Stimulated activated CD4-positive, alpha-beta T cell treated with anti-CD3 and anti-CD28 coated beads, Interleukin-4, amount 100 ng/mL, for 1 hour (primary cell): ENCODE measurements around the gene MICAL1.
A peak's percentile ranks its signal among the peaks of the same experiment; 100 is the strongest.
"Not testable (repeated sequence)": the region's sequence is repeated elsewhere in the genome, so short reads cannot be mapped to it uniquely, and the experiment has no call there.

ENCODE experiments used
- DNase-seq: peaks from one replicate; pipeline ENCODE4 v3.0.0-alpha.2; 2020

The MICAL1 gene

GRCh38 chr6:109477725-109478124, 22.2 kb upstream of the MICAL1 start:
- no peak for DNase-seq

DNA sequence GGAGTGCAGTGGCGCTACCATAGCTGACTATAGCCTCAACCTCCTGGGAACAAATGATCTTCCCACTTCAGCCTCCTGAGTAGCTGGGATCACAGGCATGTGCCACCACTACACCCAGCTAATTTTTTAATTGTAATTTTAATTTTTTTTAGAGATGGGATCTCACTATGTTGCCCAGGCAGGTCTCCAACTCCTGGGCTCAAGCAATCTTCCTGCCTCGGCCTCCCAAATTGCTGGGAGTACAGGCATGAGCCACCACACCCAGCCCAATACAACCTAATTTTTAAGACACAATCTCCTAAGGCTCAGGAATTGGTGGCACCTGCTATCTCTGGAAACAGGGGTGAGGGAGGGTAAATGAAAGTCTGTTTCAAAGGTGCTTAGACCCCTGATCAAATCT, 21.6 kb upstream of the MICAL1 start:
- no peak for DNase-seq

DNA sequence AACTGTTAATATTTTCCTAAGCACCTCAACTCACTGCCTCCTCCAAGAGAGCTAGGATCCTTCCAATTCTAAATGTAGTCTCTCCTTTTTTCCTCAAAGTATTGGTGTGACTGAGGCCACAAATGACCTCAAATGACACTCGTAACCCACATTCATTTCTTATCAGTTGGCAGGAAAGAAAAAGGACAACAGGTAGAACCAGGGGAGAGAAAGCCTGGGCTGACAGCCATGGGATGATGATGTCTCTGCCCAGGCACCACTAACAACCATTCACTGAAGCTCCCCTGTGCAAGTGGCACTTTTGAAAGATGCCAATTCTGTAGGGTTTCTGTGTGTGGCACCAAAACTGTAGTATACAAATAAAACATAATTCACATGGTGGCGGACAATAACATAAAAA, 20.1 kb upstream of the MICAL1 start:
- no peak for DNase-seq

DNA sequence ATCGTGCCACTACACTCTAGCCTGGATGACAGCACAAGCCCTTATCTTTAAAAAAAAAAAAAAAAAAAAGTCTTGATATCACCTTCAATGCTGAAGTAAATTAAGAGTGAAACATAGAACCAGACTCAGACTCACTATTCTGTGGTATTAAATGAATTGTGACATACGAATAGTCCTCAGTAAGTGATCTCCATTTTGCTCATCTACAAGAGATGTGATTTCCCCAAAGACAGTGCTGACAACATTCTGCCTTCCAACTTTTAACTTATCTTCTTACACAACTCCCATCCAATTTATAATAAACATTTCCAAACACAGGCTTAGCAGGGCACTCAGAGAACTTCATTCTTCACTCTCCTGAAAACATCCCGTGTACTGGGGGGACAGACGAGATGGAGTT, 19.4 kb upstream of the MICAL1 start:
- DNase-seq, result no peak

DNA sequence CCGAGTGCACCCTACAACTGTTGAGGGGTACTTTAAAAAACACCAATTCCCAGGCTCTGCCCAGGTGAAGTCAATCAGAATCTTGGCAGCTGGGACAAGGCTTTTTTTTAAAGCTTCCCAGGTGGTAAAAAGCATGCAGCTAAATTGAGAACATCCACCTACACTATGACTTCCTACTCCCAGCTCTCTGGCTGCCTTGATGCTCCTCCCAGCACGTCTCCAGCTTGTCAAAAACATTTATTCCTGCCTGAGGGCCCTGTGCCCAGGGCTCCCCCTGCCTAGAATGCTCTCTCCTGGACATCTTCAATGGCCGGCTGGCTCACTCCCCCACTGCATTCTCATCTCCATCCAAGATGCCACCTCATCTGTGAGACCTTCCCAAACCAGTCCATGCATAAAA, 17.5 kb upstream of the MICAL1 start:
- no peak for DNase-seq

DNA sequence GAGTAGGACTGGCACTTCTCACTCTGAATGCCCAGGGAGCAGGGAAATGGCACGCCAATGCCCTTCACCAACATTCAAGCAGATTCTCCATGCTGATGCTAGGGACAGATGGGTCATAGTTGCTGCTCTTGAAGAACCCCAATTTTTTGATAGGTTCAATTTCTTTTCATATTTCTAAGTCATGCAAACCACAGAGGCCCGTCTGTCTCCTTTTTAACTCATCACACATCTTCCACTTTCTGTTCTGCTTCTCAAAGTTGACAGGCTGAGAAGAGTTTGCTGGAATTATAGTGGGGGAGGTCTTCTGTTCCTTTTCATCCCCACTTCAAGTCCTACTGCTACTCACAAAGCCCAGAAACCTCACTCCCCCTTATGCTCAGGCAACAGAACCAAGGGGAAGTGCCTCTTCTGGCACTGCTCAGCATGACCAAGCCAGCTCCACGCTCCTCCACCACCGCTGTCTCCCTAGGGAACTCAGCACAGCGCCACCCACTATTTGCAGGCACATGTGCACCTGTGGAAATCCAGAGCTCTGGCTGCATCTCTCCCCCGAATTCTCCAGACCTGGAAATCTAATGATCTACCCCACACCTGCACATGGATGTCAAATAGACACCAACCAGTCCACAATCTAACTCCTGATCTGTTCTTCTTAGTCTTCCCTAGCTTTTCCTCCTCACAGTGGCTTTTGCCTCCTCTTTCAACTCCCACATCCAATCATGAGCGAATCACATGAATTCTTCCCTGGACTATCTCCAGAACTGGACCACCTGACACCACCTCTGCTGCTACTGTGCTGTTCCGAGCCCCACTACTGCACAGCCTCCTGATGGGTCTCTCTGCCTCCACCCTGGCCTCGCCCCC, 16.8 kb upstream of the MICAL1 start:
- no peak for DNase-seq

DNA sequence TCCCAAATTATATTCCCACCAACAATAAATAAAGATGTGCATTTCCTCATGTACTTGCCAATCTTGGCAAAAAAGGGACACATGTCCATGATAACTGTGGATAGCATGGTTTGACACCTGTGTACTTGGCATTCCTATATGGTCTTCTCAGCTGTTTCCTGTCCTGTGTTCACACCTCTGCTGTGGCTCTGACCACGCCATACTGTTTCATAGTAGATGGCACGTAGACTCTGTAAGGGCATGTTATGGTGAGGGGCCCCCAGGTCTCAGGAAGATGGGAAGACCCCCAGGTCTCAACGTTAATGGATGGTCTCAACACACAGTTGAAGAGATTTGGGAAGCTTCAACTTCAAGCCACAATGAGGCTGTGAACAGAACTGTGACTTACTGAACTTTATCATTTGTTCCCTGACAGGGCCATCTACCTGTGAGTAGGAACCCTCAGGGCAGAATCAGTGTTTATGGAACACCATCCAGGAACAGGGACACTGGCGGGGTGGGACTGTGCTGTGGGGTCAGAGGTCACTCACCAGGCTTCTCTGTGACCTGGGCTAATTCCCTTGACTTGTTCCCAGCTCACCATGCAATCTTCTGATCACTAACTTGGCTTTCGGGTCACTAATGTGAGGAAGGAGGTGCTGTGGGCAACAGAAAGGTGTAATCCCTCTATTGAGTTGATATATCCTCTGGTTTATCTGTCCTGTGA, 15.7 kb upstream of the MICAL1 start:
- no peak for DNase-seq

- DNase-seq, result no peak
Measured at GRCh38 chr6:109469591-109470189, 14.1 kb upstream of the MICAL1 start.

- DNase-seq, result no peak
Measured at GRCh38 chr6:109467696-109468095, 12.1 kb upstream of the MICAL1 start.

DNA sequence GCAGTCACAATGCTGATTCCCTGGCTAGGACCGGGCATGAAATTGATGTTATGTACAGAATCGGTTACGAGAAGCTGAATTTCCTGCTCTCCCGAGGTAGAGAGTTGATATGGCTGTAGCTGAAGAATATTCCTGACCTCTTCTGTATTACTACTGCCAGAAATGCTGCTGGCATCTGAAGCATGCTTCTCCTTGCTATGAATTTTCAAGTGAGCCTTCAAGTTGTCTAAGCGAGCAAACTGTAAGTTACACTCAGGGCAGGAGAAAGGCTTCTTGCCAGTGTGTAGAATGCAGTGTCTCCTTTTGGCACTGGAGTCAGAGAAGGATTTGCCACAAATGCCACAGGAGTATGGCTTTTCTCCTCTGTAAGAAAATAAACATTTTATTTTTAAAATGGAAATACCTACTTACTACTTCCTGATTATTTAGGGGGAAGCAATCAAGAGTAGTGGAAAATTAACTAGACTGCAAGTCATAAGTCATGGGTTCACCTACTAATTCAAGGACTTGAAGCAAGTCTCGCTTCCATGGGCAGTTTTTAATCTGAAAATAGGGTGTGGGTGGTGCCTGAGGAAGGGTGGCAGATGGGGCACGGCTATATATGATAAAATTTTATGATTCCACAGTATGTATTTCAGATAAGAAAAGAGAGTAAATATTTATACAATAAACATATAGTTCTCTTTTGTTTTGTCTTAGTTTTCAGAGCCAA, 10.8 kb upstream of the MICAL1 start:
- DNase-seq, result no peak

GRCh38 chr6:109465772-109466171, 10.2 kb upstream of the MICAL1 start:
- DNase-seq, result no peak

DNA sequence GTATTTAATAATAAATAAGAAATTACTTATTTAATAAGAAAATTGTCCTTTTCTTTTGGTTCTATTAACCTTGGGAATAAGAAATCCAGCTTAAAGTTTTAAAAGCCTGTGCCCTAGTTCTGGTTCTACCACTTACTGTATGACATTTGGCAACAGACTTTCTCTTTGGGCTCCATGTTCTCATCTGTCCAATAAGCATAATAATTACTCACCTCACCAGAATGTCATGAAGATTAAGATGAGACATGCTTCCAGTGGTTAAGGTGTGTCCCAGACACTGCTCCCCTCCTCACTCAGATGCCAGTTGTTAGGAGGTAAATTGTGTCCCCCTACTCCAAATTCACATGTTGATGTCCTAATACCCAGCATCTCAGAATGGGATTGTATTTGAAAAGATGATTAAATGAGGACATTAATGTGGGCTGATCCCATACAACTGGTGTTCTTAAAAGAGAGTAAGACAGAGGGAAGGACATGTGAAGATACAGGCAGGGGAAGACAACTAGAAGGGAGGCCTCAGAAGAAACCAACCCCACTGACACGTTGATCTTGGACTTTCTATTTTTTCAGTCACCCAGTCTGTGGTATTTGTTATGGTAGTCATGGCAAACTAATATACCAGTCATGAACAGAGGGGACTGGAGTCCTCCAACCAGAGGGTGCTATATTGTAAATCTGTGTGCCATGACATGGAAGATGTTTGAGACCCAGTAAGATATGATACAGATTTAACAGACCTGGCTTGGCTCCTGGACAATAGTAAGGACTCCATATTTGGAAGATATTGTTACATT, 6.4 kb upstream of the MICAL1 start:
- DNase-seq, result no peak

DNA sequence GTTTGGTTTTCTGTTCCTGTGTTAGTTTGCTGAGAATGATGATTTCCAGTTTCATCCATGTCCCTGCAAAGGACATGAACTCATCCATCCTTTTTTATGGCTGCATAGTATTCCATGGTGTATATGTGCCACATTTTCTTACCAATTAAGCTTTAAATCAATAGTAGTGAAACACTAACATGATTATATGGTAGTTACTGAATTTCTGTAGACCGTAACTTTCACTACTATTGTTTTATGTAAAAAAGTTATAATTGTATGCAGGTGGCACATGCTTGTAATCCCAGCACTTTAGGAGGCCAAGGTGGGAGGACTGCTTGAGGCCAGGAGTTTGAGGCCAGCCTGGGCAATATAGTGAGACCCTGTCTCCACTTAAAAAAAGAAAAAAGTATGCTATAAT, 5.6 kb upstream of the MICAL1 start:
- DNase-seq, result not testable (repeated sequence)

DNA sequence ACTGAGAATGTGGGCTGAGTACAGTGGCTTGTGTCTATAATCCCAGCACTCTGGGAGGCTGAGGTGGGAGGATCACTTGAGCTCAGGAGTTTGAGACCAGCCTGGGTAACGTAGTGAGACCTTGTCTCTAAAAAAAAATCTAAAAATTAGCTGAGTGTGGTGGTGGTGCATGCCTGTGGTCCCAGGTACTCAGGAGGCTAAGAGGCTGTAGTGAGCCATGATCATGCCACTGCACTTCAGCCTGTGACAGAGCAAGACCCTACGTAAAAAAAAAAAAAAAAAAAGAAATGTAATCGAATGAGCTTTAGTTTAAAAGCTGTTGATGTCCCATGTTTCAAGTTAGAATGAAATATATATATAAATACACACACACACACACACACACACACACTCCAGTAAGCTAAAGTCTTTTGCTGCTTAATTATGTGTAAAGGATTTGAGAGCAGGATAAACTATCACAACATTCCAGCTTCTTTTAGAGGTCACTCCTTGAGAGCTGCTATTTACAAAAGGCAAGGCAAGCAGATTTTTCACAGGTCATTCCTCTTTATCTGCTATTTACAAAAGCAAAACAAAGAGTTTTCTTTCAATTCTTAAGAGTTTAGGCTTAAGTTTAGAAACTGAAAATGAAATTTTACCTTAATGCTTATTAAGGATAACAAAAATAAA, 4.7 kb upstream of the MICAL1 start:
- DNase-seq, result no peak

DNA sequence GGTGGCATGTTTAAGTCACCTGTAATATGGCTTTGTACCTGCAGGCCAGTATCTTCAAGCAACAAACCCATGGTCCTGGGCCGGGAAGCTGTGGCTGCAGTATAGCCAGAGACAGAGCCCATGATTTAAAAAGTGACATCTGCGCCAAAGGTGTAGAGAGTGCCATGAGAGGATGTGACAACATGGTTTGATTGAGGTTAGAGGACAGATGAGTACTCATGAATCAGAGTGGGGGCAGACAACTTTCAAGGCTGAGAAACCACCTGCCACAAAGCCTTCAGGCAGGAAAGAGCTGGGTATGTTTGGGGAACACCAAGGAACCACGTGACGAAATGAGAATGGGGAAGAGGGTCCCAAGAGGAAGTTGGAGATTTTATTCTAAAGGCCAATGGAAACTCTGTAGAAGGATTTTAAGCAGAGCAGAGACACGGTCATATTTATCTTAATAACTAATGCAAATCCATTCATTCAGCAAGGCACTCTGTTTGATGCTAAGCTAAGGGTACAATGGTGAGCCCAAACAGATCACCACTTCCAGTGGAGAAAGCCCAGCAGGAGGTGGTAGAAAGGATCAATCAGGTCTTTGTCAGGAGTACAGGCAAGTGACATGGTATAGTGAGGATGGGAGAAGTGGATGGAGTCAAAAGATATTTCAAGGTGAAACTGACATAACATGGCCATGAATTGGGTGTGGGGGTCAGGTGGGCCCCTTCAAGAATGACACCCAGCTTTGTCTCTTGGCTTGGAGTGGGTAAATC, 3.4 kb upstream of the MICAL1 start:
- DNase-seq, result no peak

- no peak for DNase-seq
Measured at GRCh38 chr6:109457562-109457996, 2.0 kb upstream of the MICAL1 start.

- no peak for DNase-seq
Measured at GRCh38 chr6:109456710-109457561, 1.4 kb upstream of the MICAL1 start.

DNA sequence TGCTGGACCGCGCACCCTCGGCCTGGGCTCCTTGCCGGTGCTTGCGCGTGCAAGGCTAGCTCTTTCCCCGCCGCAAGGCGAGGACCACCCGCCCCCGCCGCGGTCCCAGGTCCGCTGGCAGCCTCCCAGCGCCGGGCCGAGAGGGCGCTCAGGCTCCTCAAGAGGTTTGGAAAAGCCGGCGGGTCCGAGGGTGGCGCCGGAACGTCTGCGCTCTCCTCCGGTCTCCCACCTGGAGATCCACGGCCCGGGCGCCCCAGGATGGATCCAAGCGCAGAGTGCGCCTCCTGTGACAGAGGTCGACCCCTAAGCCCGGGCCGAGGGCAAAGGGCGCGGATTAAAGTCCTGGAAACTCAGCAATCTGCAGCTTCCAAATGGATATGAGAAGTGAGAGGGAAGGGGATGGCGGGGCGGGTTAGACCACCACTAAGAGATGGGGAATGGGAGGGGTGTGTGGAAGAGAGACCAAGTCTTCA, 575 bp upstream of the MICAL1 start:
- DNase-seq, result no peak

- DNase-seq, result peak; percentile 53
Measured at GRCh38 chr6:109454496-109455436, 806 bp downstream of the MICAL1 start.
